GM21390 (cell line): ENCODE results near the gene GAPDHS.

Source experiments
- ATAC-seq: cut with Tn5 transposase; IDR thresholded peaks from one replicate; pipeline ENCODE4 v1.9.1; 2021; ENCODE audit not compliant: unreplicated experiment

The GAPDHS gene

DNA sequence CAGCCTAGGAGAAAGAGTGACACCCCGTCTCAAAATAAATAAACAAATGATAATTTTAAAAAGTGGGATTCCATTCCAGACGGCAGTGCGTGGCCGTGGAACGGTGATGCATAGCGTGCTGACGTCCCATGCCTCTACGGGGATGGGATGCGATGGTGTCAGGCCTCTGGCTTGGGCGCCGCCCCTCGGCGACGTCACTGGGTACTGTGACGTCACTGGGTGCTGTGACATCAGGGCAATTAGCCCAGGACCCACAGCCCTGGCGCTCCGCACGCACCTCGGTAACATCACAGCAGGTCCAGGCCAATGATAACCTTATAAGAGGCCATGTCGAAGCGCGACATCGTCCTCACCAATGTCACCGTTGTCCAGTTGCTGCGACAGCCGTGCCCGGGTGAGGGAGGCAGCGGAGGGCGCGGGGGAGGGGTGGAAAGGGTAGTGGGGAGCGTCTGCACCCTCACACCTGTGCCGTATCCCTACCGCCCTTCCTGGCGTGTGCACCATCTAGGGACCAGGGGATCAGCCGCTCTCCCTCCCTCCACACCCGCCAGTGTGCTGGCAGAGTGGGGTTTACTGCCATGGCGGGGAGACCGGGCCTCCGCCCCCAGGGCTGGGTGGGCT, at the start of gene GAPDHS:
TSS of gene GAPDHS (plus strand) at position 256 of the 621 bp plus-strand sequence. CDS start at position 328, 72 bp downstream.
- ATAC-seq = no peak

GRCh38 chr19:35484252-35485036, 48.8 kb upstream of the GAPDHS start:
- ATAC-seq = peak; percentile 66

DNA sequence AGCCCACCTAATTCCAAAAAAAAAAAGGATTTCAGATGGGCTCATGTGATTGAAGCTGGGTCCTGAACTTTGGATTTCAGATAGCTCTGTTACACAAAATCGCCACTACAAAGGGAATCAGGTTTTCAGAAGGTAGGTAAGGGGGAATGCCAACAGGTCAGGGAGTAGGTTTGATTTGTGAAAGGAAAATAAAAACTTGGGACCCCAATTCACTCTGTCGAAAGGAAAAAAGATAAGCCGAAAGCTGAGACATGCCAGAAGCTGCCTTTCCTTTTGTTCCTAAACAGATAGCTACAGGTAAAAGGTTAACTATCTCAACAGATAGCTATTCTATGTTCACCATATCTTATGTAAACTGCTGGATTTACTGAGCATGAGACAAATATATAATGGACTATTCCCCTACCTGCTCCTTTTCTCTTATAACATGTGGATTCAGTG, 47.0 kb upstream of the GAPDHS start:
- no peak for ATAC-seq

DNA sequence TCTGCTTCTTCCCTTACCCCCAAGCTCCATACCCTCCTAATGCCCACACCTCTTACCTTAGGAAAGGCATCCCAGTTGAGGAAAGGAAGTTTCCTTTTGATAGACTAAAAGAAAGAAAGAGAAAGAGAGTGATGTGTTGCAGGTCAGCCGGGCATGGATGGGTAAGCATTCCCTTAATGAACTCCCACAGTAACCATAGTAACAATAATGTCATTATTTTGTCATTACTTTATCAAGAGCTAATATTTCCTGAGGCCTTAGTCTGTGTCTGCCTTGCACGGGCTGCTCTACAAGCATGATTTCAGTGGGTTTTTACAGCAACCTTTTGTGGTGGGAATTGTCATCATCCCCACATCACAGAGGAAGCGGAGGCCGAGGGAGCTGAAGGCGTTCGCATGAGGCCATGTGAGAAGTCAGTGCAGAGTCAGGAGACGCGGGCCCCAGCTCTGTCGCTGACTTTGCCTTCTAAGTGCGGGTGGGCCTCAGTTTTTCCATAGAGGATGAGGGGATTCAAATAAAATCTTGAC, 45.5 kb upstream of the GAPDHS start:
- no peak for ATAC-seq

- no peak for ATAC-seq
Measured at GRCh38 chr19:35488677-35489076, 44.6 kb upstream of the GAPDHS start.

DNA sequence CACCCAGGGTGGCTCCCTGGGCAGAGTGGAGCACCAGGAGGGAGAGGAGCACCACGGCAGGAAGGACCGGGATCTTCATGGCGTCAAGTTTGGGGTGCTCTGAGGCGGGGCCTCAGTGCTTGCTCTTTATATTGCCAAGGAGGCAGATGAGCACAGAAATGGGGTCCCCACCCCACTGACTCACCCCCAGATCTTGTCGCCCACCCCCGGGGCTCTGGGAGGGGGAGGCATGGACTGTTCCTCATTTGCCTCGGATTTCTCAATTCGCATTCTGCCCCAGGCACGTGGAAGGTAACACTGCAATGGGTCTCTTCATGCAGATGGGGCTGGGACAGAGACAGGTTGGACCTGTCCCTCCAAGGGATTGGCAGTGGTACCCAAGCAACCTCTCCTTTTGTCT, 42.9 kb upstream of the GAPDHS start, which contains the start of gene KRTDAP:
TSS of gene KRTDAP (minus strand) at position 101 of the 400 bp plus-strand sequence. CDS start at position 79, 22 bp downstream.
- no peak for ATAC-seq

DNA sequence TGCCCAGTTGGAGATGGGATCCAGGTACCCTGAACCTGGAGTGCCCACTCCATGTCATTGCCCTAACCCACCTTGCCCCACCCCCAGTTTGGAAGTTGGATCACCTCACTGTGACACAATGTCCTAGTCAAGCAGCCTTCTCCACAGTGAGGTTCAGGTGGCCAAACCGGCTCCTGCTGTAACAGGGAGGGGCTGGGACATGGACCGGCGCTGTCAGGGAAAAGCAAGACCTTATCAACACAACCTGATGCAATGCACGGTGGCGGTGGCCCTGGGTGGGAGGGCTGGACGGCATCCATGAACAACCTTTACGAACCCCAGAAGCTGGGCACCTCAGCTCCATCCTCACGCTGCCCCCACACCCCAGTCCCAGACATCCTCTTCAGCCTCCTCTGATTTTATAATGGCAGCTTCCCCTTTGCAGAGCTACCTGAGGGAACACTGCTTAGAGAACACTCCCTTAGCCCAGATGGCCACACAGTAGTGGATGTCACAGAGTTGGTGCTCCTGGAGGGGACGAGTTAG, 41.4 kb upstream of the GAPDHS start:
- ATAC-seq = no peak

- ATAC-seq = no peak
Measured at GRCh38 chr19:35493971-35494370, 39.3 kb upstream of the GAPDHS start.

GRCh38 chr19:35495107-35496064, 37.9 kb upstream of the GAPDHS start:
- no peak for ATAC-seq

DNA sequence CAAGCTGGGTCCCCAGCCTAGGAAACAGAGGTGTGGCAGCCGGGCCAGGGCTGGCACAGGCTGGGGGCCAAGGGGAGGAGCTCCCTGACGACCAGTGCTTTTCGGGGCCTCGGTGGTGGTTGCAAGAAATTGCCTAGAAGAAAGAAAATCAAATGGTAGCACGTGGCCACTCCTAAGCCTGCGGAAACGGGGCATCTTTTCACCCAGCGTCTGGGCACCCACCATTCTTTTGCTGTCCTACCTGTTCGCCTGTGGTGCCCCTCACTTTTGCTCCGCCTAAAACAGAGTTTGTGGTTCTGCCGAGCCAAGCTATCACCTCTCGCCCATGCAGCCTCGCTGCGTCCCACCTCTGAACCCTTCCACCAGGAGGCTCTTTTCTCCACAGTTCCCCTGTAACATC, 35.9 kb upstream of the GAPDHS start:
- no peak for ATAC-seq

- ATAC-seq = no peak
Measured at GRCh38 chr19:35498220-35498619, 35.0 kb upstream of the GAPDHS start.

GRCh38 chr19:35498984-35499527, 34.2 kb upstream of the GAPDHS start:
- no peak for ATAC-seq

DNA sequence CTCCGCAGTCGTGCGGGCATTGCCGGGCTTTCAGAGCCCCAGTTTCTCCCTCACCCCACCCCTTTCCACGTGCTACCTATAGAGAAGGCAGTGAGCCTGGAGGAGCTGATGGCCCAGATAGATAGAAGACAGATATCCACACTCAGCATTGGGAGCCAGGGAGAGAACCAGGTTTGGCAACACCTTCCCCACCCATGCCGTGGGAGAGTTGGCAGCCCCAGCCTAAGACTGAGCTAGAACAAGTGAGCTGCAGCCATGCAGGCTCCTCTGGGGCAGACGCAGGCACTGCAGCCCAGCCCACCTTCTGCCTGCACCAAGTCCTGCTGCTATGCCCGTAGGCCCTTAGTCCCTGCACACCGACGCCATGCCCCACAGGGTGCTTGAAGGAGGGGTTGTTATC, 32.6 kb upstream of the GAPDHS start:
- ATAC-seq = no peak

DNA sequence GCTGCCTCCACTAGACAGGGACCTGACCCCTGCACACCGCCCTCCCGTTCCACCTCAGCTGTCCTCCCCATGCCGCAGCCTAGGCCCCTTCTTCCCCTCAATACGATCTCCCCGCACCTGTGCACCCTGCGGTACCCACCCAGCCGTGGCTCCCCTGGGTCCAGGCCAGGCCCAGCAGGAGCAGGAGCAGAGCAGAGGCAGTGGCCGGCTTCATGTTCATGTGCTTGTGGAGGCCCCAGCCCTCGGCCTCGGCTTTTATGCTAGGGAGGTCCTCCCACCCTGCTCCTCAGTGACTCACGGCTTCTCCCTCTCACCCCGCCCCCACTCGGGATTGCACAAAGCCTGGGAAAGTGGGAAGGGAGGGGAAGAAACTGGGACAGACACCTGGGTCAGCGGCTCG, 31.6 kb upstream of the GAPDHS start:
- no peak for ATAC-seq

GRCh38 chr19:35502751-35503150, 30.5 kb upstream of the GAPDHS start:
- no peak for ATAC-seq

DNA sequence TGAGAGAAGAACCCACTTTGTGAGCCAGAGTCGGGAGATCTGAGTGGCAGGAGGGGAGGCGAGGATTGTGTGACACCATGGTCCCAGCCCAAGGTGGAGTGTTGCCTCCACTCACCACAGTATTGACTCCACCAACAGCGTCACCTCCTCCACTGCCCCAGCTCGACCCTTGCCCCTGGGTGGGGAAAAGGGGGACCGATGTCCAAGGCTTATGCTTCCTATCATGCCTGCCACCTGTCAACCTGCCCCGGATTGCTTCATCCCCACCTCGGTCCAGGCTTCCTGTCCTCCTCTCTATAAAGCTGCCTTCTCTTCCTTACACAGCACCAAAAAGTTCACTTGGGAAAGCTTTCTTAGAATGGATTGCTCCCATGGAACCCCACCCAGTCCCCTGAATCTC, 27.2 kb upstream of the GAPDHS start:
- ATAC-seq = no peak

DNA sequence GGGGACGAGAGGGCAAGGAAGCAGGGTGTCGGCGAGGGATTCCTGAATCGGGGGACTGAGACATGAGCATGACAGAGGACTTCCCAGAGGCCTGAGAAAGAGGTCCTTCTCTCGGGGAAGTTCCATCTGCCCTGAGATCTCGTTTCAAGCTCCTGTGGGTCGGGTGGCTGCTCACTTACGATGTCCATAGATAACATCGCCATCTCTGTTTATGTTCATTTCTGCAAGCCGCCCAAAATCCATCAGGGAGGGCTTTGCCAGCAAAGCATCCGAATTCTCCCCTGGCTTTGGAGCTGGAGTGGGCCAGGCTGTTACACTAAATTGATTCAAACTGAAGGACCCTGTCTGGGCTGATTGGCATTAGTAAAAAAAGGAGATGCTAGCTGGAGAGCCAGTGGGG, 25.7 kb upstream of the GAPDHS start:
- ATAC-seq = no peak

- ATAC-seq = no peak
Measured at GRCh38 chr19:35508129-35508528, 25.1 kb upstream of the GAPDHS start.

- no peak for ATAC-seq
Measured at GRCh38 chr19:35509018-35509652, 24.1 kb upstream of the GAPDHS start.
